Stomach smooth muscle (tissue), 2 donors: ENCODE measurements around the gene PTPN3.
"Not testable (repeated sequence)": the region's sequence is repeated elsewhere in the genome, so short reads cannot be mapped to it uniquely, and the experiment has no call there.

Source experiments
- H3K27ac ChIP-seq: one replicate; pipeline ENCODE4 v1.7.0; 2013; ENCODE audit warnings: mild to moderate bottlenecking, low read length, inconsistent platforms
- H3K27me3 ChIP-seq, 2 donors: one replicate each; pipeline ENCODE4 v1.7.0; 2013; ENCODE audit warnings: low read length in 2 of 2; ENCODE audit not compliant: insufficient read depth in 2 of 2, control insufficient read depth in 1 of 2
- H3K36me3 ChIP-seq, 2 donors: one replicate each; pipeline ENCODE4 v1.7.0; 2013; ENCODE audit warnings: low read length in 2 of 2; ENCODE audit not compliant: control insufficient read depth in 2 of 2, insufficient read depth in 2 of 2
- H3K4me1 ChIP-seq: one replicate; pipeline ENCODE4 v1.7.0; 2013; ENCODE audit warnings: low read length; ENCODE audit not compliant: control insufficient read depth, insufficient read depth
- H3K4me3 ChIP-seq, 2 donors: one replicate each; pipeline ENCODE4 v1.7.0; 2013; ENCODE audit warnings: low read length in 2 of 2
- H3K9ac ChIP-seq, 2 donors: one replicate each; pipeline ENCODE4 v1.7.0; 2013; ENCODE audit warnings: low read length in 2 of 2, mild to moderate bottlenecking in 1 of 2
- H3K9me3 ChIP-seq, 2 donors: one replicate each; pipeline ENCODE4 v1.7.0; 2013; ENCODE audit warnings: low read length in 2 of 2; ENCODE audit not compliant: control insufficient read depth in 2 of 2
- donor health status: healthy.
- donor health status: Pancreatic carcinoma.

PTPN3 gene

DNA sequence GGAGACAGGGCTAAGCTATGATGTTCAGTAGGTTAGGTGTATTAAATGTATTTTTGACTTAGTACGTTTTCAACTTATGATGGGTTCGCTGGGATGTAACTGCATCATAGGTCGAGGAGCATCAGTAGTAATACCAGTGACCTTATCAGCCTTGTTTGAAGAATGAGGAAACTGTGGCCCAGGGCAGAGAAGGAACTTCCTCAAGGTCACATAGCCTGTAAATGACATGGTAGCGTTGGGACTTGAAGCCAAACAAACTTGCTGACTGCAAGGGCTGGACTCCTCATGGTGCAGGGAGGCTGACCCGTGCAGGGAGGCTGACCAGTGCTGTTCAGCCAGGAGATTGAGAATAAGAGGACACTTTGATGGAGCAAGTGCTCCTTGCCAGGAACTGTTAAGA, 21.3 kb upstream of the PTPN3 start:
- peaks cover 0 to 2% of the 10 kb centered on the region in 2 donors for H3K27me3 ChIP-seq
- no peak overlapping the region for H3K27ac ChIP-seq
- H3K4me1 ChIP-seq: peaks cover 3% of the 10 kb centered on the region
- H3K9me3 ChIP-seq: no peaks in the 10 kb centered on the region
- no peak overlapping the region for H3K9ac ChIP-seq
- no peak overlapping the region for H3K4me3 ChIP-seq
- H3K36me3 ChIP-seq: no peaks in the 10 kb centered on the region

DNA sequence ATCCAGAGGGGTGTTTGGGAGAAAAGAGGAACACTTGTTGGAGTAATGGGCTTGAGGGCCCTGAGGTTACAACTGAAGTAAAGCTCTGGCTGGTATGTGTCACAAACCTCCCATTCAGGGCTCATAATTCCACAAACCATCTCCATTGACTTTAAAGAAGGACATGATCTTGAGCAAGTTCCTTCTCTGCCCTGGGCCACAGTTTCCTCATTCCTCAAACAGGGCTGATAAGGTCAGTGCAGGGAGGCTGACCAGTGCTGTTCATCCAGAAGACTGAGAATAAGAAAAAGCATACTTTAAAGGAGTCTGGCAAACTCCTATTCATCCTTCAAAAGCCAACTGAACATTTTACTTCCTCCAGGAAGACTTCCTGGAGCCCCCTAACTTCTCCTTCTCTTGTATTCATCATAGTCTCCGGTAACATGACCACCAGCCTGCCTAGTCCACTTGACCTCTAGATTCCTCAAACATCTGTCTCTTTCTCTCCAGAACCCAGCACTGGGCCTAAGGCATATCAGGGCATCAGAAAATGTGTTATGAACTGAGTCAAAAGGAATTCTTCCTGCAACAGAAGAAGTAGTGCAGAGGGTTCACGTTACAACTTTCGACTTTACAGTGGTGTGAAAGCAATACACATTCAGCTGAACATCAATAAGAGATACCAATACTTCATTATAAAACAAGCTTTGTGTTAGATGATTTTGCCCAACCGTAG, 20.7 kb upstream of the PTPN3 start:
- Histone ChIP-seq H3K9me3 (no peaks in the 10 kb centered on the region), H3K9ac (no peak overlapping the region), H3K36me3 (no peaks in the 10 kb centered on the region), H3K4me3 (no peak overlapping the region), H3K4me1 (peaks cover 3% of the 10 kb centered on the region), H3K27ac (no peak overlapping the region), H3K27me3 (peaks cover 0 to 2% of the 10 kb centered on the region in 2 donors)

DNA sequence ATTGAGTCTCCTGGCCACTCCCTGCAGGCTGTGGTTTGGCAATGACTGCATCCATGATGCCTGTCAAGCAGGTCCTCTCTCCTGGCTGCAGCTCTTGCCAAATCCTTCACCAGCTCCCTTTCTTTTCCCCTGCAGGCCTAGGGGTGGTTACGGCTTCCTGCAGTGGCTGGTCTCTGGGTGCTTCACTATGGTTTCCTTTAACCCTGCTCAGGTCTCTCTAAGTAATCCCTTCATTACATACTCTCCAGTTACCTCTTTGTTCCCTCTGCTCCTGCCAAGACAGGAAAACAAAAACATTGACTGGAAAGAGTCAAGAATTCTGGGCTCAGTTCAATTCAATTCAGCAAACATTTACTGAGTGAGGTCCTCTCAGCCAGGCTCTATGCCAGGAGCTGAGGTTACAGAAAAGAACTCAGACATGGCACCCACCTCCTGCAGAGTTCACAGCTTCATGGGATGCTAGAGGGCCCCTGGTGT, 19.8 kb upstream of the PTPN3 start:
- Histone ChIP-seq H3K4me1 (peaks cover 3% of the 10 kb centered on the region), H3K9me3 (no peaks in the 10 kb centered on the region), H3K4me3 (no peak overlapping the region), H3K27me3 (peaks cover 2 to 3% of the 10 kb centered on the region in 2 donors), H3K27ac (no peak overlapping the region), H3K36me3 (no peaks in the 10 kb centered on the region), H3K9ac (no peak overlapping the region)

DNA sequence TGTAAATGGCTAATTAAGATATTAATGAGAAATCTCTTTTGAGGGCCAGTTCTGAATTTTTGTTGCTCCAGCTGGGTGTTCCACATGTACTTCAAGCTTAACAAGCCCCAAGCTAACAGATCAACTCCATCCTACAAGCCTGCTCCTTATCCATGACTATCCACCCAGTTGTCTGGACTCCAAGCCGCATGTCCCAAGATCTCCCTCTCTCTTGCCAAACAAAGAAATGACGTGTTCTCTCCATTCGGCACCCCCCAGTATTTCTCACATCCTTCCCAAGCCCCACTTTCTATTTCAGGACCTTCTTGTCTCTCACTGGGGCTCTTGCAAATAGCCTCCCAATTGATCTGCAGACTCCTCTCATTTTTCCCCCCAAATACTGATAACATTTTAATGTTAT, 15.8 kb upstream of the PTPN3 start:
- Histone ChIP-seq H3K4me1 (no peaks in the 10 kb centered on the region), H3K27me3 (peaks cover 2 to 3% of the 10 kb centered on the region in 2 donors), H3K4me3 (no peak overlapping the region), H3K27ac (no peak overlapping the region), H3K9ac (no peak overlapping the region), H3K9me3 (no peaks in the 10 kb centered on the region), H3K36me3 (no peaks in the 10 kb centered on the region)

DNA sequence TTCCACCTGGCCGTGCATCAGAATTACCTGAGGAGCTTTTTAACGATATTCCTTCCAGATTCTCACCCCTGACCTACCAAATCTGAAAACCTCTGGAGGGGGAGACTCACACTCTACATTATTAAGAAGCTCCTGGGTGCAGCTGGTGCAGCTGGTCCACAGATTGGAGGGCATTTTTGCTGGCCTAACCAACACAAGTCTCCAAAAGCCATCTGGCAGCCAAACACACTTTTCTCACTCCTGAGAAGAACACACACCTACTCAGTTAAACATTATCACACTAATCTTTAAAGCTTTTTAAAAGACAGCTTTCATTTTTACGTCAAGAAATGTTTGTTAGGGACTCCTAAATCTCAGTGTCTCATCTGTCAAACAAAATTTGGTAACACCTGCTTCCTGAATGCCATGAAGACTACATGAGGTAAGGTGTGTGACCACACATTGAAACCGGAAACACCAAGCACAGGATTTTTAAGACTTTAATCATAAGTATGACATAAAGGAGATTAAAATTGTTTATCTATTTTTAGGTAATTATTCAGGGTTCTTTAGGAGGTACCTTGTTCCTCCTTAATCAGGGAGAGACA, 14.2 kb upstream of the PTPN3 start:
- Histone ChIP-seq H3K27ac (no peak overlapping the region), H3K4me1 (no peaks in the 10 kb centered on the region), H3K27me3 (peaks cover 2 to 3% of the 10 kb centered on the region in 2 donors), H3K9me3 (no peaks in the 10 kb centered on the region), H3K4me3 (no peak overlapping the region), H3K9ac (no peak overlapping the region), H3K36me3 (no peaks in the 10 kb centered on the region)

DNA sequence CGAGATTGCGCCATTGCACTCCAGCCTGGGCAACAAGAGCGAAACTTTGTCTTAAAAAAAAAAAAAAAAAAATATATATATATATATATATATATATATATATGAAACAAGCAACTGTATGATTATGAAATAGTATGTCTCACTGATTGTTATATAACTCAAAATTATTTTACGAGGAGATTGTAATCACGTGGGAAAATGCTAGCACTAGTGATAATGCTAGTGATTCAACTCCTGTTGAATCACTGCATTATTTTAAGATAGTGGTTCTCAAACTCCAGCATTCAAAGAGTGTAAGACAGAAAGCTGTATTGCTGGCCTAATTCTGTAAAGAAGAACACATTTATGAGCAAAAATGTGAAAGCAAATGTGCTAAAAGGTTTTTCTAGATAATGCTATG, 12.4 kb upstream of the PTPN3 start:
- Histone ChIP-seq H3K4me3 (no peak overlapping the region), H3K27ac (no peak overlapping the region), H3K9ac (no peak overlapping the region), H3K9me3 (no peaks in the 10 kb centered on the region), H3K36me3 (no peaks in the 10 kb centered on the region), H3K27me3 (peaks cover 2 to 3% of the 10 kb centered on the region in 2 donors), H3K4me1 (no peaks in the 10 kb centered on the region)

DNA sequence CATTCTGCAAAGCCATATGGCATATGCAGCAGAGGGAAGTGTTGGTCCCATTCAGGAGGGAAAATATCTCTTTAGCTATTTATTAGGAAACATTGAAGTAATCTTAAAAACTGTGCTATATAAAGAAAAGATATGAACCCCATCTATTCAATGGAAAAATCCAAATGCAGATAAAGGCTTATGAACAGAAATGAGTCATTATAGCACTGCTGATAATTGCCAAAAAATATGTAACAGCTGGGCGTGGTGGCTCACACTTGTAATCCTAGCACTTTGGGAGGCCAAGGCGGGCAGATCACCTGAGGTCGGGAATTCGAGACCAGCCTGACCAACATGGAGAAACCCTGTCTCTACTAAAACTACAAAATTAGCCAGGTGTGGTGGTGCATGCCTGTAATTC, 11.9 kb upstream of the PTPN3 start:
- not testable (repeated sequence) for H3K27ac ChIP-seq, H3K9ac ChIP-seq

DNA sequence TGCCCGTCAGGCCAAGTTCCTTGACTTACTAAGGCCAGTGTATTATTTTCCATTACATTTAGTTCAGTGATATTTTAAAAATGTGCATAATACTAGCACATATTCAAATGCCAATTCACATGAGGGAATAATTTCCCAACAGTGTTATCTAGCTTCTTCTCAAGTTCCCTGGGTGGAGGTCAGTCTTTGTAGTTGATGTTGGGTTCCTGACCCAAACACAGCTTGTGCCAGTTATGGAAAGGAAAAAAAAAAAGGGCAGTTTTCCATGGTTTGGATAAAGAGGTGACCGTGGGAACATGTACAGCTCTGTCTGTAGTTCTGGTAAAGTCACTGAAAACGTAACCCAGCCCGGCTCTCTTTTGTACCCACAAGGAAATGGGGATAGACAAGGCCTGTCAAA, 11.5 kb upstream of the PTPN3 start:
- Histone ChIP-seq H3K4me3 (no peak overlapping the region), H3K27ac (no peak overlapping the region), H3K9me3 (no peaks in the 10 kb centered on the region), H3K9ac (no peak overlapping the region), H3K27me3 (peaks cover 2 to 3% of the 10 kb centered on the region in 2 donors), H3K36me3 (no peaks in the 10 kb centered on the region), H3K4me1 (no peaks in the 10 kb centered on the region)

More for the DNA sequence above, 11.9 kb upstream of the PTPN3 start:
- H3K4me3 ChIP-seq, H3K4me1 ChIP-seq, H3K9me3 ChIP-seq, H3K27me3 ChIP-seq, H3K36me3 ChIP-seq: not testable (repeated sequence)

DNA sequence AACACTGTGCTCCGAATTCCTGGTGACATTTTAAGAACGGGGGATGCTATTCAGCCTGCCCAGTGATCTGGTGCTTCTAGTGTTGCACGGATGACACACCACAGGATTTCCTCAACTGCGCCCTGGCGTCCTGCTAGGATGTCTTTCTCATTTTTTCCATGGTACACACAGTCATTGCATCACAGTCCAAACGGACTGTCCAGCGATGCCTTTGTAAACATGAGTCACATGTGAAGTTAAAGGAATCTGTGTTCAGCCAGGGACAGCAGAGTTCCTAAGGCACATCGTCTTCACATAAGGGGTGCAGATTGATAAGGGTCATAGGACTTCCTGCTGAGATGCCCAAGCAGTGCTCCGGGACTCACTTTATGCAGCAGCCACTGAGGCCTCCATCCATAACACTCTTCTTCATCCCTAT, 9.3 kb upstream of the PTPN3 start:
- no peaks in the 10 kb centered on the region for H3K4me1 ChIP-seq
- H3K4me3 ChIP-seq: no peak overlapping the region
- no peak overlapping the region for H3K27ac ChIP-seq
- H3K9ac ChIP-seq: no peak overlapping the region
- peaks cover 0 to 4% of the 10 kb centered on the region in 2 donors for H3K27me3 ChIP-seq
- H3K36me3 ChIP-seq: no peaks in the 10 kb centered on the region
- H3K9me3 ChIP-seq: no peaks in the 10 kb centered on the region

DNA sequence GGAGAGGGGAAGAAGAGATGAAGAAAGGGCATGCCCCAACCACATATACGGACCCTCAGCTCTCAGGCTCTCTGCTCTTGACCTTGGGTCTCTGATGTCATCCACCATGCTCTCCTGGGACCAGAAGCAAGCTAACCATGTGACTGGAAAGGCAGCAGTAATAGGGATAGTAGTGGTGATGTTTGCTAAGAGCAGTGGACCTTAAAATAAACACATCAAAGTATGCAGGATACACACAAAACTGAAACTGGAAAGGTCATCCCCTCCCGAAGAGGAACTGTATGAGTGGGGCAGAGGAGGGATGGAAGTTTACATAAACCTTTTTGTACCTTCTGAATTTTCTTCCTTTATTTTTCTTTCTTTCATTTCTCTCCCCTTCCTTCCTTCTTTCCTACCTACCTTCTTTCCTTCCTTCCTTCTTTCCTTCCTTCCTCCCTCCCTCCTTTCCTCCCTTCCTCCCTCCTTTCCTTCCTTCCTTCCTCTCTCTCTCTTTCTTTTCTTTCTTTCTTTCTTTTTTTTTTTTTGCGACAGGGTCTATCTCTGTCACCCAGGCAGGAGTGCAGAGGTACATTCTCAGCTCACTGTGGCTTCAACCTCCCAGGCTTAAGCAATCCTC, 8.1 kb upstream of the PTPN3 start:
- peaks cover 3 to 8% of the 10 kb centered on the region in 2 donors for H3K27me3 ChIP-seq
- H3K9ac ChIP-seq: no peak overlapping the region
- no peaks in the 10 kb centered on the region for H3K4me1 ChIP-seq
- no peak overlapping the region for H3K27ac ChIP-seq
- no peak overlapping the region for H3K4me3 ChIP-seq
- H3K9me3 ChIP-seq: no peaks in the 10 kb centered on the region
- H3K36me3 ChIP-seq: no peaks in the 10 kb centered on the region

DNA sequence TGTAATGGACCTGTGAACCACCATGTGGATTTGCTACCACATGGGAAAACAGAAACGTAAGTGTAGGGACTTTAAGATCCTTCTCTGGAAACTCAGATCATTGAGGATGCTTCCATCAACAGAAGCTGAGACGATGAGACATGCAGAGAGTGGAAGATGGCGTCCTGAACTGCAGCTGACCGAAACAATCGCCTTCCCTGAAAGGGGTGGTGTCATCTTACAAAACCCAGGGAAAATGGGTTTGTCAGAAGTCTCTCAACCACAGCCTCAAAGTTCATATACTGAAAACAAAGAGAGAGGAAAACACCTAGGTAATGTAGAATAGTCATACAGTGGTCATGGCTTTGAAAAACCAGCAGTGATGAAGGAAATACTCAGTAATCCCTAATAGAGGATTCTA, 6.6 kb upstream of the PTPN3 start:
- H3K9me3 ChIP-seq: no peaks in the 10 kb centered on the region
- H3K4me1 ChIP-seq: peaks cover 3% of the 10 kb centered on the region
- no peak overlapping the region for H3K9ac ChIP-seq
- no peak overlapping the region for H3K4me3 ChIP-seq
- no peaks in the 10 kb centered on the region for H3K36me3 ChIP-seq
- H3K27me3 ChIP-seq: peaks cover 10 to 12% of the 10 kb centered on the region in 2 donors
- H3K27ac ChIP-seq: no peak overlapping the region
